Right lobe of liver (tissue), 4 donors: ENCODE data around the gene CAMKMT.

ENCODE experiments used
- CTCF ChIP-seq, 4 donors: fragments of 200-600 bp in 3 of 4; fragments of 450-650 bp in 1 of 4; IDR thresholded peaks; one replicate each; pipeline versions ENCODE4 v1.5.1 to v1.8.0; 2016 to 2022; ENCODE audit warnings: antibody characterized with exemption in 4 of 4, mild to moderate bottlenecking in 2 of 4
- POLR2A ChIP-seq: fragments of 450-650 bp; IDR thresholded peaks from one replicate; pipeline ENCODE4 v1.6.1; 2017; ENCODE audit warnings: antibody characterized with exemption, mild to moderate bottlenecking
- donor health status: DM: no; HTN: no; CAD: no.
- donor health status: DM: no; HTN: no; CAD: no.
- donor health status: DM: no; HTN: yes; CAD: no.

- TF ChIP-seq CTCF (IDR thresholded peaks at IDR 0.05): no peak
- no peak for TF ChIP-seq POLR2A
Observed at GRCh38 chr2:44369392-44369791, 7.6 kb downstream of the CAMKMT start.
